A549 (cell line): ENCODE data around the gene SLC16A12. TPM values are rescaled to one million over a fixed set of nuclear protein-coding genes. Genes with fewer than 3 reads are reported as not detected.

Experiments used
- ATAC-seq, 2 experiments: fragments of 200-7000 bp in 1 of 2; fragments of >200 bp in 1 of 2; cut with Nextera tagmentation in 1 of 2; cut with Tn5 transposase in 1 of 2; 3 replicates each; pipeline versions ENCODE4 v1.8.0 to v1.9.1; 2018 to 2020; ENCODE audit warnings: mild to moderate bottlenecking in 1 of 2, moderate library complexity in 1 of 2
- CTCF ChIA-PET: fragments of 300-600 bp; sonication (Branson Sonifier 250); formaldehyde crosslinking; extraction: SDS; loops from one replicate; lab custom pipeline; 2021; ENCODE audit warnings: antibody characterized with exemption, inconsistent platforms; lab: Yijun Ruan, JAX
- POLR2A ChIA-PET: fragments of 350-600 bp; formaldehyde crosslinking; extraction: SDS; loops from one replicate; lab custom pipeline; 2021; ENCODE audit warnings: antibody characterized with exemption, inconsistent platforms; lab: Yijun Ruan, JAX
- DNase-seq, 2 experiments: peaks; one replicate each; pipeline versions ENCODE4 v3.0.0 to v3.0.0-alpha.2; 2011 to 2016; ENCODE audit warnings: low read depth in 1 of 2, low spot score in 1 of 2
- FAIRE-seq: peaks from 2 replicates; lab custom pipeline; 2011; peaks lifted over from hg19 to GRCh38; lab: Jason Lieb, UNC
- H3K27ac ChIP-seq, 2 experiments: fragments of >200 bp; sonication (Bioruptor Twin); formaldehyde crosslinking; 3 replicates each; pipeline ENCODE4 v1.5.1; 2016 to 2017
- H3K4me1 ChIP-seq: fragments of >200 bp; sonication (Bioruptor Twin); formaldehyde crosslinking; 3 replicates; pipeline ENCODE4 v1.6.1; 2016
- H3K4me2 ChIP-seq: fragments of >200 bp; sonication (Bioruptor Twin); formaldehyde crosslinking; 3 replicates; pipeline ENCODE4 v1.6.1; 2016
- H3K4me3 ChIP-seq: fragments of >200 bp; sonication (Bioruptor Twin); formaldehyde crosslinking; 3 replicates; pipeline ENCODE4 v1.5.1; 2016
- H3K9me3 ChIP-seq: fragments of >200 bp; sonication (Bioruptor Twin); formaldehyde crosslinking; 3 replicates; pipeline ENCODE4 v1.6.1; 2016
- BHLHE40 ChIP-seq: IDR thresholded peaks from 2 replicates; pipeline ENCODE4 v1.6.1; 2012; ENCODE audit warnings: low read depth, low read length, inconsistent platforms
- CBX2 ChIP-seq: fragments of 200-600 bp; sonication (generic); IDR thresholded peaks from 2 replicates; pipeline ENCODE4 v1.6.1; 2016; ENCODE audit warnings: low read depth, mild to moderate bottlenecking, borderline replicate concordance
- CBX8 ChIP-seq: fragments of 200-600 bp; sonication (generic); IDR thresholded peaks from 2 replicates; pipeline ENCODE4 v1.6.1; 2016
- CHD2 ChIP-seq: fragments of 150-350 bp; IDR thresholded peaks from 2 replicates; pipeline ENCODE4 v1.6.1; 2014; ENCODE audit warnings: low read length; ENCODE audit not compliant: partially characterized antibody
- EHF ChIP-seq: fragments of 250-450 bp; sonication (Bioruptor Pico); IDR thresholded peaks from 2 replicates; pipeline ENCODE4 v1.5.0; 2020; ENCODE audit warnings: mild to moderate bottlenecking
- EP300 ChIP-seq, 2 experiments: fragments of >200 bp; sonication (Bioruptor Twin); formaldehyde crosslinking; IDR thresholded peaks; 2 replicates in 1 of 2; 3 replicates in 1 of 2; pipeline ENCODE4 v1.6.1; 2016 to 2017
- FOSB ChIP-seq: fragments of 250-450 bp; sonication (Bioruptor Pico); IDR thresholded peaks from 2 replicates; pipeline ENCODE4 v1.5.0; 2020; ENCODE audit warnings: mild to moderate bottlenecking, moderate library complexity
- HDAC2 ChIP-seq: fragments of 200-600 bp; sonication (generic); IDR thresholded peaks from 2 replicates; pipeline ENCODE4 v1.6.1; 2016
- JUN ChIP-seq, 2 experiments: fragments of >200 bp; sonication (Bioruptor Twin); formaldehyde crosslinking; IDR thresholded peaks; 2 replicates in 1 of 2; 3 replicates in 1 of 2; pipeline ENCODE4 v1.6.1; 2016 to 2017
- JUNB ChIP-seq: fragments of >200 bp; sonication (Bioruptor Twin); formaldehyde crosslinking; IDR thresholded peaks from 2 replicates; pipeline ENCODE4 v1.6.1; 2016
- KDM5A ChIP-seq: fragments of 200-600 bp; sonication (generic); IDR thresholded peaks from 2 replicates; pipeline ENCODE4 v1.6.1; 2016; ENCODE audit warnings: antibody characterized with exemption, mild to moderate bottlenecking
- MAZ ChIP-seq: fragments of 150-350 bp; IDR thresholded peaks from 2 replicates; pipeline ENCODE4 v1.6.1; 2014; ENCODE audit warnings: antibody characterized with exemption, low read depth, low read length, borderline replicate concordance
- NFE2L2 ChIP-seq: fragments of 150-350 bp; conservative IDR thresholded peaks from 2 replicates; pipeline ENCODE4 v1.6.1; 2014; ENCODE audit warnings: low read length
- NPAS2 ChIP-seq: fragments of 250-450 bp; sonication (Bioruptor Pico); IDR thresholded peaks from 2 replicates; pipeline ENCODE4 v1.8.0; 2022; ENCODE audit warnings: mild to moderate bottlenecking, moderate library complexity, borderline replicate concordance
- PHF8 ChIP-seq: fragments of 200-600 bp; sonication (generic); IDR thresholded peaks from 2 replicates; pipeline ENCODE4 v1.6.1; 2016; ENCODE audit warnings: low read depth, mild to moderate bottlenecking, antibody characterized with exemption, moderate library complexity, borderline replicate concordance
- RCOR1 ChIP-seq: fragments of 150-350 bp; IDR thresholded peaks from 2 replicates; pipeline ENCODE4 v1.6.1; 2014; ENCODE audit warnings: antibody characterized with exemption, low read length, low read depth
- SREBF2 ChIP-seq: fragments of 450-650 bp; IDR thresholded peaks from 2 replicates; pipeline ENCODE4 v1.6.1; 2014; ENCODE audit warnings: mild to moderate bottlenecking, moderate library complexity
- TFCP2L1 ChIP-seq: fragments of 250-450 bp; sonication (Bioruptor Pico); IDR thresholded peaks from 2 replicates; pipeline ENCODE4 v1.5.0; 2021; ENCODE audit warnings: mild to moderate bottlenecking
- WGBS: methylation state at CpG from one replicate; pipeline ENCODE4 v1.1.6; 2017; ENCODE audit errors: missing lambda C conversion rate; 5-methylcytosine and 5-hydroxymethylcytosine counted together
- polyA plus RNA-seq, 4 experiments: library from polyadenylated mRNA; depleted of rRNA in 3 of 4; stranded (reverse); fragments of >200 nt; fragmentation: RNase III in 1 of 4; extraction: RNeasy Plus Mini Kit Qiagen cat#74134 plus additional on column Dnase treatment in 1 of 4; gene quantifications; 2 replicates in 3 of 4; 3 replicates in 1 of 4; pipeline ENCODE4 v1.2.3, GENCODE V29; 2011 to 2017
- TF ChIP-seq, protein P1 (sequence below): fragments of 250-450 bp; sonication (Bioruptor Pico); IDR thresholded peaks from 2 replicates; pipeline ENCODE4 v1.5.0; 2021; ENCODE audit warnings: mild to moderate bottlenecking, moderate library complexity, borderline replicate concordance
- TF ChIP-seq, protein P2 (sequence below): fragments of 250-450 bp; sonication (Bioruptor Pico); IDR thresholded peaks from 2 replicates; pipeline ENCODE4 v1.5.0; 2020; ENCODE audit warnings: low read depth, mild to moderate bottlenecking, moderate library complexity
- TF ChIP-seq, protein P3 (sequence below): fragments of 150-350 bp; IDR thresholded peaks from 2 replicates; pipeline ENCODE4 v1.6.1; 2014; ENCODE audit warnings: low read depth, mild to moderate bottlenecking, low read length
- TF ChIP-seq, protein P4 (sequence below): IDR thresholded peaks from 2 replicates; pipeline ENCODE4 v1.6.1; 2012
- TF ChIP-seq, protein P5 (sequence below): fragments of 450-650 bp; IDR thresholded peaks from 2 replicates; pipeline ENCODE4 v1.6.1; 2014; ENCODE audit warnings: antibody characterized with exemption

SLC16A12 gene
- polyA plus RNA-seq, 2 of the 4 experiments (the other 2 are of a cell fraction) = 0.14 to 0.19 TPM

DNA sequence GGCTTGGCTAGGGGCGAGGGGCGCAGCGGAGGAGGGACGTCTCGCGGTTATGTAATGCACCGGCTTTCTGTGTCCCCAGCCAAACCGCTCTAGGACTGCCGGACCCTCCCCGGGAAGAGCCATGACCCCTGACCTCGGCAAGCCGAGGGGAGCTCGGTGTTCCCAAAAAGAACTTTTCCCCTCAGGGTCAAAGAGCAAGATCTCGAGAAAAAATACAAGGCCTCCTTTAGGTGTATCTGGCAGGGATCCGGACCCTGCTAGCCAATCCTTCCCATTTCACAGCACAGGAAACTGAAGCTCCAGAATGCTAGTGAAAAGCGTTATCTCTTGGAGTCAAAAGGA is 590 bp upstream of the SLC16A12 start:
- H3K9me3 ChIP-seq = no peaks in the 10 kb centered on the region
- ATAC-seq (no peak), DNase-seq (no peak), FAIRE-seq (no peak)
- H3K4me3 ChIP-seq = no peak overlapping the region
- POLR2A ChIA-PET = no interaction called here
- CTCF ChIA-PET = interaction anchor here (1.1 to 2.1 kb wide), 3 partner anchors 14 to 109 kb away, joined by 5 to 7 read pairs (median 6); no protein-coding TSS in a partner anchor
- WGBS = 69% methylated on average over 16 of the region's 16 CpGs
- H3K27ac ChIP-seq = no peak overlapping the region
- TF ChIP-seq EHF (CRISPR knock-in tag) = no peak
- no peak for TF ChIP-seq HDAC2
- no peak for TF ChIP-seq KDM5A
- TF ChIP-seq NFE2L2 = no peak
- no peak for TF ChIP-seq NPAS2
- no peak for TF ChIP-seq BHLHE40
- TF ChIP-seq, protein P1, sequence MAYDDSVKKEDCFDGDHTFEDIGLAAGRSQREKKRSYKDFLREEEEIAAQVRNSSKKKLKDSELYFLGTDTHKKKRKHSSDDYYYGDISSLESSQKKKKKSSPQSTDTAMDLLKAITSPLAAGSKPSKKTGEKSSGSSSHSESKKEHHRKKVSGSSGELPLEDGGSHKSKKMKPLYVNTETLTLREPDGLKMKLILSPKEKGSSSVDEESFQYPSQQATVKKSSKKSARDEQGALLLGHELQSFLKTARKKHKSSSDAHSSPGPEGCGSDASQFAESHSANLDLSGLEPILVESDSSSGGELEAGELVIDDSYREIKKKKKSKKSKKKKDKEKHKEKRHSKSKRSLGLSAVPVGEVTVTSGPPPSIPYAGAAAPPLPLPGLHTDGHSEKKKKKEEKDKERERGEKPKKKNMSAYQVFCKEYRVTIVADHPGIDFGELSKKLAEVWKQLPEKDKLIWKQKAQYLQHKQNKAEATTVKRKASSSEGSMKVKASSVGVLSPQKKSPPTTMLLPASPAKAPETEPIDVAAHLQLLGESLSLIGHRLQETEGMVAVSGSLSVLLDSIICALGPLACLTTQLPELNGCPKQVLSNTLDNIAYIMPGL (CRISPR knock-in tag) = no peak
- TF ChIP-seq, protein P2, sequence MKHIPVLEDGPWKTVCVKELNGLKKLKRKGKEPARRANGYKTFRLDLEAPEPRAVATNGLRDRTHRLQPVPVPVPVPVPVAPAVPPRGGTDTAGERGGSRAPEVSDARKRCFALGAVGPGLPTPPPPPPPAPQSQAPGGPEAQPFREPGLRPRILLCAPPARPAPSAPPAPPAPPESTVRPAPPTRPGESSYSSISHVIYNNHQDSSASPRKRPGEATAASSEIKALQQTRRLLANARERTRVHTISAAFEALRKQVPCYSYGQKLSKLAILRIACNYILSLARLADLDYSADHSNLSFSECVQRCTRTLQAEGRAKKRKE = no peak
- no peak for TF ChIP-seq TFCP2L1 (CRISPR knock-in tag)
- H3K4me1 ChIP-seq = 0 out of 3 replicates have a peak, but pooled peaks cover 6% of the 10 kb centered on the region
- H3K4me2 ChIP-seq = peak overlapping the region; percentile 93

DNA sequence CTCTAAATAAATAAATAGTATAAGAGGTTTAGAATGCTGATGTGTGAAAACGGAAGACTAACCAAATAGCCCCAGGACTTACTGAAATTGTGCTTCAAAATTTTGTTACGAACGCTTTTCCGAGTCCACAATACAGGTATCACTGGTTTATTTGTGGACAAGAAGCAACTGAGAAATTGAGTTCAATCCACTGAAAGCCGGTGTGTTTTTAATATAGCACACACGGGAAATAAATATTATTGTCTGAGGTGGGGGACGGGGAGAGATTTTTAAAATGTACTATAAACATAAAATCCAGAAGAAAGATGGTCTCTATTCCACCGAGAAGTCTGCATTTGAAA is 598 bp downstream of the SLC16A12 start:
- 6% methylated on average over 8 of the region's 8 CpGs for WGBS
- peak in 1 of 2 experiments; percentile 14; a peak in 1 of 6 replicates for ATAC-seq
- H3K9me3 ChIP-seq = no peaks in the 10 kb centered on the region
- ChIA-PET CTCF (interaction anchor here (0.6 to 1.1 kb wide), 2 partner anchors 67 to 79 kb away, joined by 3 read pairs; no protein-coding TSS in a partner anchor), POLR2A (no interaction called here)
- H3K27ac ChIP-seq = no peak overlapping the region; a peak in 1 of 6 replicates
- H3K4me1 ChIP-seq = 0 out of 3 replicates have a peak, but pooled peaks cover 6% of the 10 kb centered on the region
- peak overlapping the region; percentile 93 for H3K4me2 ChIP-seq
- FAIRE-seq = no peak
- TF ChIP-seq CBX8 (0 out of 2 replicates have a peak, but pooled peaks have one; percentile 50), NFE2L2 (no peak)
- TF ChIP-seq, all 56 proteins: peak for 1
- no peak for DNase-seq
- H3K4me3 ChIP-seq = peak overlapping the region; percentile 40

DNA sequence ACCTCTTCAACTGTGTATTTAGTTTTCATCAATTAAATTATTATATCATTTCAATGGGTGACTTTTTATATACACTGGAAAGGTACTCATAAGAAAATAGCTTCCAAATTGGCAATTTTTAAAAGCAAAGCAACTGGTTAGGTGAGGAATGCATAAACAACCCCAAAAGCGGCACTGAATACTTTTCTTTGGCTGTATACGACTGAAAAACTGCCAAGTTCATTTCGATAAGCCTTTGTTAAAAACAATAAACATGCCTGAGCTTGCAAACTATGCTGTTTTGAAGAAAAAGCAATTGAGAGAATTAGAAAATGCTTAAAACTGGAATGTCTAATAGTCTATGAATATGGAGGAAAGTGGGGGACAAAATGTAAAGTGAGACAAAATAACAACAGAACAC is 2.9 kb downstream of the SLC16A12 start:
- 53% methylated on average over 3 of the region's 3 CpGs for WGBS
- H3K4me3 ChIP-seq = no peak overlapping the region
- no peak for FAIRE-seq
- CTCF ChIA-PET = interaction anchor here (1.4 kb wide), 1 partner anchor 28 kb away, joined by 4 read pairs; no protein-coding TSS in a partner anchor
- 0 out of 3 replicates have a peak, but pooled peaks cover 6% of the 10 kb centered on the region for H3K4me1 ChIP-seq
- ATAC-seq = no peak
- POLR2A ChIA-PET = no interaction called here
- no peak for TF ChIP-seq JUN (IDR thresholded peaks at IDR 0.05)
- TF ChIP-seq EP300 (IDR thresholded peaks at IDR 0.05) = no peak
- TF ChIP-seq, protein P3, sequence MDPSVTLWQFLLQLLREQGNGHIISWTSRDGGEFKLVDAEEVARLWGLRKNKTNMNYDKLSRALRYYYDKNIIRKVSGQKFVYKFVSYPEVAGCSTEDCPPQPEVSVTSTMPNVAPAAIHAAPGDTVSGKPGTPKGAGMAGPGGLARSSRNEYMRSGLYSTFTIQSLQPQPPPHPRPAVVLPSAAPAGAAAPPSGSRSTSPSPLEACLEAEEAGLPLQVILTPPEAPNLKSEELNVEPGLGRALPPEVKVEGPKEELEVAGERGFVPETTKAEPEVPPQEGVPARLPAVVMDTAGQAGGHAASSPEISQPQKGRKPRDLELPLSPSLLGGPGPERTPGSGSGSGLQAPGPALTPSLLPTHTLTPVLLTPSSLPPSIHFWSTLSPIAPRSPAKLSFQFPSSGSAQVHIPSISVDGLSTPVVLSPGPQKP = no peak
- no peak for TF ChIP-seq JUNB
- no peak for TF ChIP-seq SREBF2
- H3K4me2 ChIP-seq = no peak overlapping the region
- no peak for DNase-seq
- no peaks in the 10 kb centered on the region for H3K9me3 ChIP-seq
- no peak overlapping the region for H3K27ac ChIP-seq

DNA sequence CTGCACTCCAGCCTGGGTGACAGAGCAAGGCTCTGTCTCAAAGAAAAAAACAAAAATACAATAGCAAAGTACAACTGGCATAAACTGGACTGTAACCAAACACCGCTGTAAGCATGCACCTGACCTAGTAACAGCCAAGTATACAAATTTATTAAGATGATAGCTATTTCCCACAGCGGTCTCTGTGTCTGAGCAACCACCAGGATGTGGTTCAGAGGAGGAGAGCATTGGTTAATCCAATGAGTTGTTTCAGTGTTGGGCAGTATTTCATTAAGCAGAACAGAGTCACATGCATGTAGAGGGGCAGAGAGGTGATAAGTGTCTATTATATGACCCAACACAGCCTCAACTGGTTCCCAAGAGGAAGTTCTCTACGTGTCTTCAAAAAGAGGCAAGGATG is 4.0 kb downstream of the SLC16A12 start:
- ChIA-PET POLR2A (no interaction called here), CTCF (interaction anchor here (1.0 to 1.4 kb wide), 2 partner anchors 30 to 32 kb away, joined by 3 to 4 read pairs; no protein-coding TSS in a partner anchor)
- DNase-seq = no peak
- Histone ChIP-seq H3K4me1 (0 out of 3 replicates have a peak, but pooled peaks cover 6% of the 10 kb centered on the region), H3K4me3 (no peak overlapping the region), H3K27ac (no peak overlapping the region), H3K4me2 (no peak overlapping the region), H3K9me3 (no peaks in the 10 kb centered on the region)
- no peak for ATAC-seq
- WGBS = 63% methylated on average over 3 of the region's 3 CpGs
- FAIRE-seq = no peak
- TF ChIP-seq CHD2 = no peak
- TF ChIP-seq CBX2 = no peak
- TF ChIP-seq FOSB = no peak
- no peak for TF ChIP-seq RCOR1
- TF ChIP-seq, protein P4, sequence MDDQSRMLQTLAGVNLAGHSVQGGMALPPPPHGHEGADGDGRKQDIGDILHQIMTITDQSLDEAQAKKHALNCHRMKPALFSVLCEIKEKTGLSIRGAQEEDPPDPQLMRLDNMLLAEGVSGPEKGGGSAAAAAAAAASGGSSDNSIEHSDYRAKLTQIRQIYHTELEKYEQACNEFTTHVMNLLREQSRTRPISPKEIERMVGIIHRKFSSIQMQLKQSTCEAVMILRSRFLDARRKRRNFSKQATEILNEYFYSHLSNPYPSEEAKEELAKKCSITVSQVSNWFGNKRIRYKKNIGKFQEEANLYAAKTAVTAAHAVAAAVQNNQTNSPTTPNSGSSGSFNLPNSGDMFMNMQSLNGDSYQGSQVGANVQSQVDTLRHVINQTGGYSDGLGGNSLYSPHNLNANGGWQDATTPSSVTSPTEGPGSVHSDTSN = no peak
- TF ChIP-seq, protein P5, sequence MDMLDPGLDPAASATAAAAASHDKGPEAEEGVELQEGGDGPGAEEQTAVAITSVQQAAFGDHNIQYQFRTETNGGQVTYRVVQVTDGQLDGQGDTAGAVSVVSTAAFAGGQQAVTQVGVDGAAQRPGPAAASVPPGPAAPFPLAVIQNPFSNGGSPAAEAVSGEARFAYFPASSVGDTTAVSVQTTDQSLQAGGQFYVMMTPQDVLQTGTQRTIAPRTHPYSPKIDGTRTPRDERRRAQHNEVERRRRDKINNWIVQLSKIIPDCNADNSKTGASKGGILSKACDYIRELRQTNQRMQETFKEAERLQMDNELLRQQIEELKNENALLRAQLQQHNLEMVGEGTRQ = no peak
- no peak for TF ChIP-seq NFE2L2
- TF ChIP-seq PHF8 = no peak
- TF ChIP-seq BHLHE40 = no peak
- TF ChIP-seq, protein P2 = no peak
- no peak for TF ChIP-seq KDM5A
- TF ChIP-seq MAZ = no peak
